ENCODE data around the gene PROS1. TPM values are rescaled to one million over a fixed set of nuclear protein-coding genes. Genes with fewer than 3 reads are reported as not detected.

PROS1 gene
- total RNA-seq, 4 donors from 2014 or later: 2.2 to 25.5 (median 12.9) TPM

GRCh38 chr3:93931597-93932229 is 42.0 kb downstream of the PROS1 start:
- no peaks in the 10 kb centered on the region for H3K9me3 ChIP-seq
- intact Hi-C loops (cut with DNase I; ENCODE audit: low total_unique reads) (no loop called here), in situ Hi-C loops (cut with MboI; ENCODE audit: low pct_ligation_motif_present in 1 of 4, low pct_unique_long_range_greater_than_20kb in 1 of 4, low sequenced_read_pairs in 3 of 4) (no loop called here)
- H3K4me1 ChIP-seq: no peaks in the 10 kb centered on the region
- no peak overlapping the region for H3K4me3 ChIP-seq
- TF ChIP-seq CTCF (IDR thresholded peaks at IDR 0.05) (no peak), EP300 (IDR thresholded peaks at IDR 0.05; ENCODE audit: low read depth) (no peak), POLR2AphosphoS5 (IDR thresholded peaks at IDR 0.05) (no peak), POLR2A (IDR thresholded peaks at IDR 0.05) (no peak)
- no peaks in the 10 kb centered on the region for H3K27me3 ChIP-seq
- H3K27ac ChIP-seq: no peak overlapping the region
- no peak for DNase-seq
- WGBS, 2 donors (ENCODE audit: low coverage in 1 of 2): 87 to 89% methylated on average over 4 to 5 of the region's 5 CpGs
- no peaks in the 10 kb centered on the region for H3K36me3 ChIP-seq

GRCh38 chr3:93930041-93930440 is 43.7 kb downstream of the PROS1 start:
- intact Hi-C loops (cut with DNase I; ENCODE audit: low total_unique reads): no loop called here
- TF ChIP-seq POLR2AphosphoS5 (IDR thresholded peaks at IDR 0.05): no peak
- TF ChIP-seq EP300 (IDR thresholded peaks at IDR 0.05; ENCODE audit: low read depth): no peak
- TF ChIP-seq POLR2A (IDR thresholded peaks at IDR 0.05): no peak
- TF ChIP-seq CTCF (IDR thresholded peaks at IDR 0.05): no peak
- no peak for DNase-seq
- Histone ChIP-seq H3K36me3 (no peaks in the 10 kb centered on the region), H3K27ac (no peak overlapping the region), H3K9me3 (no peaks in the 10 kb centered on the region), H3K4me3 (no peak overlapping the region), H3K4me1 (no peaks in the 10 kb centered on the region), H3K27me3 (no peaks in the 10 kb centered on the region)
- whole genome bisulfite sequencing, 2 donors (ENCODE audit: low coverage in 1 of 2): 57 to 65% methylated on average over 3 of the region's 3 CpGs
- in situ Hi-C loops (cut with MboI; ENCODE audit: low pct_ligation_motif_present in 1 of 4, low pct_unique_long_range_greater_than_20kb in 1 of 4, low sequenced_read_pairs in 3 of 4): no loop called here

- Histone ChIP-seq H3K27me3 (no peaks in the 10 kb centered on the region), H3K4me3 (no peak overlapping the region), H3K27ac (no peak overlapping the region), H3K4me1 (no peaks in the 10 kb centered on the region), H3K9me3 (no peaks in the 10 kb centered on the region), H3K36me3 (no peaks in the 10 kb centered on the region)
- no peak for DNase-seq
- in situ Hi-C loops (cut with MboI; ENCODE audit: low pct_ligation_motif_present in 1 of 4, low pct_unique_long_range_greater_than_20kb in 1 of 4, low sequenced_read_pairs in 3 of 4): no loop called here
- intact Hi-C loops (cut with DNase I; ENCODE audit: low total_unique reads): loop anchor here (2.0 kb wide), 1 partner anchor 60 kb away; no protein-coding TSS in a partner anchor
- TF ChIP-seq CTCF (IDR thresholded peaks at IDR 0.05): no peak
- no peak for TF ChIP-seq POLR2AphosphoS5 (IDR thresholded peaks at IDR 0.05)
- TF ChIP-seq POLR2A (IDR thresholded peaks at IDR 0.05): no peak
- TF ChIP-seq EP300 (IDR thresholded peaks at IDR 0.05; ENCODE audit: low read depth): no peak
Observed at GRCh38 chr3:93926789-93927188, 46.9 kb downstream of the PROS1 start.

- TF ChIP-seq EP300 (IDR thresholded peaks at IDR 0.05; ENCODE audit: low read depth) (no peak), POLR2AphosphoS5 (IDR thresholded peaks at IDR 0.05) (no peak), POLR2A (IDR thresholded peaks at IDR 0.05) (no peak), CTCF (IDR thresholded peaks at IDR 0.05) (no peak)
- no peaks in the 10 kb centered on the region for H3K4me1 ChIP-seq
- H3K27me3 ChIP-seq: no peaks in the 10 kb centered on the region
- no peaks in the 10 kb centered on the region for H3K36me3 ChIP-seq
- in situ Hi-C loops (cut with MboI; ENCODE audit: low pct_ligation_motif_present in 1 of 4, low pct_unique_long_range_greater_than_20kb in 1 of 4, low sequenced_read_pairs in 3 of 4) (no loop called here), intact Hi-C loops (cut with DNase I; ENCODE audit: low total_unique reads) (no loop called here)
- H3K27ac ChIP-seq: no peak overlapping the region
- no peak for DNase-seq
- 89% methylated on average over 1 to 2 of the region's 2 CpGs for WGBS, 2 donors (ENCODE audit: low coverage in 1 of 2)
- H3K4me3 ChIP-seq: no peak overlapping the region
- H3K9me3 ChIP-seq: no peaks in the 10 kb centered on the region
Observed at GRCh38 chr3:93924491-93924890, 49.2 kb downstream of the PROS1 start.
